Large intestine (tissue), 3 donors: Measurements from ENCODE around the gene SH3GLB1. TPM values are rescaled to one million over a fixed set of nuclear protein-coding genes. Genes with fewer than 3 reads are reported as not detected.

Source experiments
- DNase-seq, 2 donors: peaks; one replicate each; pipeline versions ENCODE4 v3.0.0 to v3.0.0-alpha.2; 2013
- H3K27ac ChIP-seq: one replicate; pipeline ENCODE4 v1.5.1; 2013; ENCODE audit warnings: low read length
- H3K27me3 ChIP-seq: 2 replicates; pipeline ENCODE4 v1.6.1; 2013; ENCODE audit warnings: low read length; ENCODE audit not compliant: control insufficient read depth, insufficient read depth
- H3K36me3 ChIP-seq: 2 replicates; pipeline ENCODE4 v1.6.1; 2013; ENCODE audit warnings: low read length; ENCODE audit not compliant: control insufficient read depth, insufficient read depth
- H3K4me1 ChIP-seq: one replicate; pipeline ENCODE4 v1.6.1; 2013; ENCODE audit warnings: low read length; ENCODE audit not compliant: control insufficient read depth, insufficient read depth
- H3K4me3 ChIP-seq: one replicate; pipeline ENCODE4 v1.5.1; 2013; ENCODE audit warnings: low read length
- H3K9me3 ChIP-seq: one replicate; pipeline ENCODE4 v1.6.1; 2013; ENCODE audit warnings: mild to moderate bottlenecking, low read depth, low read length, moderate library complexity; ENCODE audit not compliant: control insufficient read depth
- WGBS: methylation state at CpG from one replicate; pipeline ENCODE4 v1.1.5; 2013; ENCODE audit warnings: low lambda C conversion rate; ENCODE audit not compliant: insufficient coverage; 5-methylcytosine and 5-hydroxymethylcytosine counted together
- polyA plus RNA-seq: library from polyadenylated mRNA; unstranded; fragments of 120-200 nt; gene quantifications from one replicate; pipeline ENCODE4 v1.2.1, GENCODE V29; 2013

Gene SH3GLB1
- polyA plus RNA-seq, 1 donor, result 62.7 TPM

- Histone ChIP-seq H3K36me3 (no peaks in the 10 kb centered on the region), H3K4me3 (no peak overlapping the region), H3K27me3 (no peaks in the 10 kb centered on the region), H3K4me1 (peaks cover 16% of the 10 kb centered on the region), H3K9me3 (no peaks in the 10 kb centered on the region), H3K27ac (peak overlapping the region; percentile 53)
- no peak for DNase-seq
Observed at GRCh38 chr1:86787621-86788020, 83.2 kb downstream of the SH3GLB1 start.

- Histone ChIP-seq H3K36me3 (no peaks in the 10 kb centered on the region), H3K27ac (peak overlapping the region; percentile 53), H3K9me3 (no peaks in the 10 kb centered on the region), H3K27me3 (no peaks in the 10 kb centered on the region), H3K4me1 (peaks cover 22% of the 10 kb centered on the region), H3K4me3 (no peak overlapping the region)
- WGBS, result 29% methylated on average over 1 of the region's 6 CpGs
- DNase-seq, result peak; percentile 31 to 72
Observed at GRCh38 chr1:86788300-86789206, 84.2 kb downstream of the SH3GLB1 start.

GRCh38 chr1:86795316-86795715 is 90.9 kb downstream of the SH3GLB1 start:
- H3K27me3 ChIP-seq, result no peaks in the 10 kb centered on the region
- no peaks in the 10 kb centered on the region for H3K9me3 ChIP-seq
- no peak overlapping the region for H3K4me3 ChIP-seq
- peaks cover 34% of the 10 kb centered on the region for H3K4me1 ChIP-seq
- no peaks in the 10 kb centered on the region for H3K36me3 ChIP-seq
- no peak for DNase-seq
- no peak overlapping the region for H3K27ac ChIP-seq

Other genes with a start within 250 kb of the SH3GLB1 start
- gene CLCA1, start 235.6 kb upstream of the SH3GLB1 start, polyA plus RNA-seq, result 2,132 TPM
- 0.04 TPM for gene CLCA4, start 157.5 kb upstream of the SH3GLB1 start, polyA plus RNA-seq
- gene SELENOF, start 209.6 kb downstream of the SH3GLB1 start, polyA plus RNA-seq, result 214 TPM
- 32.2 TPM for gene HS2ST1, start 210.1 kb downstream of the SH3GLB1 start, polyA plus RNA-seq